OCI-M2 (cell line): ENCODE measurements around the gene SPIB.
"Not testable (repeated sequence)": the region's sequence is repeated elsewhere in the genome, so short reads cannot be mapped to it uniquely, and the experiment has no call there.

ENCODE experiments used
- DNase-seq: peaks from one replicate; lab custom pipeline; 2025; ENCODE audit not compliant: unreplicated experiment; lab: John Stamatoyannopoulos, UW

SPIB gene

DNA sequence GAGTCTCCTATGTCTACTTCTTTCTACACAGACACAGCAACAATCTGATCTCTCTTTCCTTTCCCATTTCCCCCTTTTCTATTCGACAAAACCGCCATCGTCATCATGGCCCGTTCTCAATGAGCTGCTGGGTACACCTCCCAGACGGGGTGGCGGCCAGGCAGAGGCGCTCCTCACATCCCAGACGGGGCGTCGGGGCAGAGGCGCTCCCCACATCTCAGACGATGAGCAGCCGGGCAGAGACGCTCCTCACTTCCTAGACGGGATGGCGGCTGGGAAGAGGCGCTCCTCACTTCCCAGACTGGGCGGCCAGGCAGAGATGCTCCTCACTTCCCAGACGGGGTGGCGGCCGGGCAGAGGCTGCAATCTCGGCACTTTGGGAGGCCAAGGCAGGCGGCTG lies 27.8 kb upstream of the SPIB start:
- DNase-seq = not testable (repeated sequence)

DNA sequence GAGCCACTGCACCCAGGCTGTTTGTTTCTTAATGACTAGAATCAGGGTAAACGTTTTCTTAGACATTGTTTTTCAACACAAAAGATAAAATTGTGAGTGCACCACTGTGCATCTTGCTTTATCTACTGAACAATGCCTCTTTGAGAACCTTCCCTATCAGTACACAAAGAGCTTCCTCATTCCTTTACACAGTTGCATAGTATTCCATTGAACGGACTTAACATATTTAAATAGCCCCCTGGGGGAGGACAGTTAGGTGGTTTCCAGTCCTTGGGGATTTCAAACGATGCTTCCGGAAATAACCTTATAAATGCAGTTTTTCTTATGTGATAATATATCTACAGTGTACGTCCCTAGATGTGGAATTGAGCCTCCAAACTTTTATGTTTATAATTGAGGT lies 26.0 kb upstream of the SPIB start:
- DNase-seq = no peak

DNA sequence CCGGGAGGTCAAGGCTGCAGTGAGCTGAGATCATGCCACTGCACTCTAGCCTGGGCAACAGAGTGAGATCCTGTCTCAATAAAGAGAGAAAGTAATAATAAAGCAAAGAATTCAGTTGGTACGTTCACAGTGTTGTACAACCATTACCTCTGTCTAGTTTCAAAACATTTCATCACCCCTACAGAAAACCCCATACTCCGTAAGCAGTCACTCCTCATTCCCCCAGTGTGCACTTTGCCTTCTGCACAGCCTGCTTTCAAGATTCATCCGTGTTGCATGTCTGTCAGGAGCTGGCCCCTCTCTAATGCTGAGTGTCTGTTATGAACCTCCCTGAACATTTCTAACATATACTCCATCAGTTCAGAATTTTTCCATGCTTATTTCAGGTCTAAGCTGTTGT lies 25.1 kb upstream of the SPIB start:
- no peak for DNase-seq

DNA sequence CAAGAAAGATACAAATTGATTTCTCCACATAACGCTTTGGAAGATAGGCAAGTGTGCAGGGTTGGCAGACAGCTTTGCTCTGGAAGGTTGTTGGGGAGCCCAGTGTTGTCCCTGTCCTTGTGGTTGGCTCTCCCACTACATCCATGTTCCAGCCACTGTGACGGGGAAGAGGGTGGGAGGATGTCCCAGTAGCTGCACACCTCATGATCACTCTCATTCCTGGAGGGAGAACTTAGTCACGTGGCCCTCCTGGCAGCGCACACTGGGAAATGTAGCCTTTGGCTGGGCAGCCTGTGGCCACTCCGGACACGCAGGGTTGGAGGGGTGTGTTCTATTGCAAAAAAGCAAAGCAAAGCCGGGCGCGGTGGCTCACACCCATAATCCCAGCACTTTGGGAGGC lies 24.7 kb upstream of the SPIB start:
- DNase-seq = no peak

DNA sequence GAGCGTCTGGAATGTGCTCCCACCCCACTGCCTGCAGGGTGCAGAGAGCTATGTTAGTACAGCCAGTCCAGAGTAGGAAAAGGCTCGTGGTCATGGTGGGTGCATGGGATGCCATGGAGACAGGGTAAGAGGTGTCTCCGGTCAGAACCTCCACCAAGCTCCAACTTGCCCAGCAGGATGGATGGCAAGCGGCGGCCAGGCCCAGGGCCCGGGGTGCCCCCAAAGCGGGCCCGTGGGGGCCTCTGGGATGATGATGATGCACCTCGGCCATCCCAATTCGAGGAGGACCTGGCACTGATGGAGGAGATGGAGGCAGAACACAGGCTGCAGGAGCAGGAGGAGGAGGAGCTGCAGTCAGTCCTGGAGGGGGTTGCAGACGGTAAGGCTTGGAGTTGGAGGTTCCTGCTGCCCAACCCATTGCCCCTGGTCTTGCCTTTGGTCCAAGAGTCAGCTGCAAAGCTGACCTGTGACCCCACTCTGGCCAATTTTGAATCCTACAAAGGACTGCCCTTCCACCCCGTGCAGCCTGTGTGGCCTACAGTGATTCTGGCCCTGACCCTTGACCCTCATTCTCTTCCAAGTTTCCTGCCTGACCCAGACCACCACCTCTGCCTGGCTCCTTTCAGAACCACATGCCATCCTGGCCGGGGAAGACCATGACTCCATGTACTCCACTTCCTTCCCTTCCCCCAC lies 19.9 kb upstream of the SPIB start:
- DNase-seq = no peak

DNA sequence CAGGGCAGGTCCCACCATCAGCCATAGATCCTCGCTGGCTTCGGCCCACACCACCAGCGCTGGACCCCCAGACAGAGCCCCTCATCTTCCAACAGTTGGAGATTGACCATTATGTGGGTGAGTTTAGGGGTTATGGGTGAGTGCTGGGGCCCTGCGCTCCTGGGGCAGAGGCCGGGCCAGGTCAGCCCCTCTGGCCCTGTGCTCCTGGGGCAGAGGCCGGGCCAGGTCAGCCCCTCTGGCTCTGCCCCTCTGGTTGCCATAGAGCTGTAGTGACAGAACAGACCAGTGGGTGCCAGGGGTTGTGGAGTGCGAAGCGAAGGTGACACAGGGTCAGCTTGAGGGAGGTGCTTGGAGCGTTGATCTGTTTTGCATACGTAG lies 19.4 kb upstream of the SPIB start:
- DNase-seq = no peak

DNA sequence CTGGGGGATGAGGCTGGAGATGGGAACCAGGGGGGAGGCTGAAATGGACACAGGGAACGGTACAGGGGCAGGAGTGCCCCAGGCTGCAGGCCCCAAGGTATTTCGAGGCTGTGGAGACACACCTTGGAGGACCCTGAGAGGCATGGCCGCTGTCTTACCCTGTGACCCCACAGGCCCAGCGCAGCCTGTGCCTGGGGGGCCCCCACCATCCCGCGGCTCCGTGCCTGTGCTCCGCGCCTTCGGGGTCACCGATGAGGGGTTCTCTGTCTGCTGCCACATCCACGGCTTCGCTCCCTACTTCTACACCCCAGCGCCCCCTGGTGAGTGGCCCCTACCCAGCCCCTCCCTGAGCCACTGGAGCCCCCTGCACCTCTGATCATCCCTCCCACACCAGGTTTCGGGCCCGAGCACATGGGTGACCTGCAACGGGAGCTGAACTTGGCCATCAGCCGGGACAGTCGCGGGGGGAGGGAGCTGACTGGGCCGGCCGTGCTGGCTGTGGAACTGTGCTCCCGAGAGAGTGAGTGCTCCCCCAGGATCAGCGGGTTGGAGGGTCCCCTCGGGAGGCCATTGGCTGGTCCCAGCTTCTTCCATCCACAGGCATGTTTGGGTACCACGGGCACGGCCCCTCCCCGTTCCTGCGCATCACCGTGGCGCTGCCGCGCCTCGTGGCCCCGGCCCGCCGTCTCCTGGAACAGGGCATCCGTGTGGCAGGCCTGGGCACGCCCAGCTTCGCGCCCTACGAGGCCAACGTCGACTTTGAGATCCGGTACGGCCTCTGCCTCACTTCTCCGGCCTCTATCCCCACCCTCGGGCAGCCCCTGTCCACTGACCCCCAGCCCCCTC lies 16.9 kb upstream of the SPIB start:
- DNase-seq = no peak

DNA sequence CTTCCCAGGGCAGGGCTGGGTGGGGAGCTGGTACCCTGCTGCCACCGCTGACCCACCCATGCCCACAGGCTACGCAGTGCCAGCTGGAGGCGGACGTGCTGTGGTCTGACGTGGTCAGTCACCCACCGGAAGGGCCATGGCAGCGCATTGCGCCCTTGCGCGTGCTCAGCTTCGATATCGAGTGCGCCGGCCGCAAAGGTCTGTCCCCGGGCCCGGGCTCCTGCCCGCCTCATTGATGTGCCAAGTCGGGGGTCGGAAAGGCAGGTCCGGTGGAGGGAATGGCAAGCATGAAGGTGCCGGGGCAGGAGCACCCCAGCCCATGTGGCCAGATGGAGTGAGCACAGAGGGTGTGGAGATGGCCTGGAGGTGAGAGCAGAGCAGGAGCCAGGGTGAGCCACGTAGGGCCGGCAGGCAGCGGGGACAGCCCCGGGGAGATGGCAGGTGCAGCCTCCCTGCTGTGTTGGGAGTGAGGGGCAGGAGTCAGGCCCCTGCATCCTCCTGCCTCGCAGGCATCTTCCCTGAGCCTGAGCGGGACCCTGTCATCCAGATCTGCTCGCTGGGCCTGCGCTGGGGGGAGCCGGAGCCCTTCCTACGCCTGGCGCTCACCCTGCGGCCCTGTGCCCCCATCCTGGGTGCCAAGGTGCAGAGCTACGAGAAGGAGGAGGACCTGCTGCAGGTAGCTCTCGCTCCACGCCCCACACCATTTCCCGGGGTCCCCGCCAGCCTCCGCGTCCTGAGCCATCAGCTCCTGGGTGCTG lies 16.0 kb upstream of the SPIB start:
- DNase-seq = no peak

DNA sequence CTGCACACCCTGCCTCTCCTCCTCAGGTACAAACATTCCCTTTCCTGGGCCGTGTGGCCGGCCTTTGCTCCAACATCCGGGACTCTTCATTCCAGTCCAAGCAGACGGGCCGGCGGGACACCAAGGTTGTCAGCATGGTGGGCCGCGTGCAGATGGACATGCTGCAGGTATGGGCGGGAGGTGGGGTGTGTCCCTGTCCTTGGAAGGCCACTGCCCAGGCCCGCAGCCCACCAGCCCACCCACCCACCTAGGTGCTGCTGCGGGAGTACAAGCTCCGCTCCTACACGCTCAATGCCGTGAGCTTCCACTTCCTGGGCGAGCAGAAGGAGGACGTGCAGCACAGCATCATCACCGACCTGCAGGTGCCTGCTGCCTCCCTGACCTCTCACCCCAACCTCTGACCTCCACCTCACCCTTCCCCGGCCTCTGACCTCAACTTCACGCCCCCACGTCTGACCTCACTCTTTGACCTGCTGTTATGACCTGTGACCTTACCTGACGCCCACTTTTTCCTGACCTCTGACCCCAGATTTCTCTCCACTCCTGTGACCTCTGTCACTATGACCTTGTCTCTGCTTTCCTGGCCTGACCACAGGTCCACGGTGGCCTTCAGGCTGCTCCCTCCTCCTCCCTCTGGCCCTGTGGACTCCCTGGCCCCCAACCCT lies 12.4 kb upstream of the SPIB start:
- no peak for DNase-seq

DNA sequence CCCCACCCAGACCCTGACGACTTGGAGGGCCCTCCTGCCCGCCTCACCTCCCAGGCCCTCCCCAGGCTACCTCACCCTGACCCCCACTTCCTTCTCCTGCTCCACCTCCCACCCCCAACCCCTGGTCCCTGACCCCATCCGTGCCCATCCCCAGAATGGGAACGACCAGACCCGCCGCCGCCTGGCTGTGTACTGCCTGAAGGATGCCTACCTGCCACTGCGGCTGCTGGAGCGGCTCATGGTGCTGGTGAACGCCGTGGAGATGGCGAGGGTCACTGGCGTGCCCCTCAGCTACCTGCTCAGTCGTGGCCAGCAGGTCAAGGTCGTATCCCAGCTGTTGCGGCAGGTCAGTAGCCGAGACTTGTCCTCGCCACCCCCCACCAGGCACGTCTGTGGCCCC lies 11.9 kb upstream of the SPIB start:
- DNase-seq = no peak

DNA sequence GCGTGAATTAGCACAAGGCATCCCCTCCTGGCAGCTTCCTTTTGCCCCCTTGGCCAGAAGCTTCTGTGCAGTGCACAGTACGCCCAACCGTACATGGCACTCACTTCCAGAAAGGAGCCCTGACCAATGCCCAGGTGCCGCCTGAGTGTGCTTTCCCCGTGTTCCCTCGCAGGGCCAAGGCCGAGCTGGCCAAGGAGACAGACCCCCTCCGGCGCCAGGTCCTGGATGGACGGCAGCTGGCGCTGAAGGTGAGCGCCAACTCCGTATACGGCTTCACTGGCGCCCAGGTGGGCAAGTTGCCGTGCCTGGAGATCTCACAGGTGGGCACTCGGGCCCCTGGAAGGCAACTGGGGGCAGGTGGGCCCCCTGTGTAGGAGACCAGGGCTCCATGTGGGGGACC lies 9.4 kb upstream of the SPIB start:
- no peak for DNase-seq

DNA sequence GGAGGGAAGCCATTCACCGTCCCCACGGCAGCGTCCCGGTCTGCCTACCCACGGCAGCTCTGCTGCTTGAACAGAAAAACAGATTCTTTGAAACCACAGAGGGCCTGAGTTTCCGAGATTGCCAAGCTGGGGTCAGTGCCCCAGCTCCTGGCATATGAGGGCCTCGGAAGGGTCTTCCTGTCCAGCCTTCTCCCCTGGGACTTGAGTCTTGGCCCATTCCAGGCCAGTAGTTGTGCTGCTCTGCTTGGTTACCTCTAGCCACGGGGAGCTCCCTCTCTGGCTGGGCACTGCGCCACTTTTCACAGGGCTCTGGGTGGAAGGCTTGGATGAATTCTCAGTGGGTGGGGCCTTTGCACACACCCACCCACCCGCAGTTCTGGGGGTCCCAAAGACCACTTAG lies 8.6 kb upstream of the SPIB start:
- no peak for DNase-seq

DNA sequence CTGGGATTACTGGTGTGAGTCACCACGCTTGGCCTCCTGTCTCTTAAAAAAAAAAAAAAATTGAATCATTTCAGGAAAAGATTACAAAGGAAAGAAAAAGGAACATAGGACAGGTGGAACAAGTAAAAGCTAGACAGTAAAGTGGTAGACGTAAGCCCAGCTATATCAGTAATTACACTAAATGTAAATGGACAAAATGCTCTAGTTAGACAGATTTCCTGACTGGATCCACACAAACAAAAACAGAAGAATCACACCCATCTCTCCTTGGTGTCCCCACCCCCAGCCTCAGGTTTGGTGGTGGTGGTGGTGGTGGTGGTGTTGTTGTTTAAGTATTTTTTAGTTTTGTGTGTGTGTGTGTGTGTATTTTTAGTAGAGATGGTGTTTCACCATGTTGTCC lies 6.3 kb upstream of the SPIB start:
- no peak for DNase-seq

DNA sequence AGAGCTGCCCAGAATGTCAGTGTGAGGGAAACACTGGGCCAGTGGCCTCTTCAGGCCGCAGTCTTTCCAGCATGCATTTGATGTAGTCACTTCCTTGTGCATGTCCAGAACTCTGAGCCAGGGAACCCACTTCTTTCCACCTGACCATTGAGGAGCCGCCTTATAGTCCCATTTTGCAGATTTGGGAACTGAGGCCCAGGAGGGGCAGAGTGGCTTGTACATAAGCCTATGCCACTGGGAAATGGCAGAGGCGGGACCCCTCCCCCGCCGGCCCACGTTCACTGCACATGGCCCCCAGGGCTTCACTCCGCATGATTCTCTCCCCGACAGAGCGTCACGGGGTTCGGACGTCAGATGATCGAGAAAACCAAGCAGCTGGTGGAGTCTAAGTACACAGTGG lies 5.6 kb upstream of the SPIB start:
- no peak for DNase-seq

DNA sequence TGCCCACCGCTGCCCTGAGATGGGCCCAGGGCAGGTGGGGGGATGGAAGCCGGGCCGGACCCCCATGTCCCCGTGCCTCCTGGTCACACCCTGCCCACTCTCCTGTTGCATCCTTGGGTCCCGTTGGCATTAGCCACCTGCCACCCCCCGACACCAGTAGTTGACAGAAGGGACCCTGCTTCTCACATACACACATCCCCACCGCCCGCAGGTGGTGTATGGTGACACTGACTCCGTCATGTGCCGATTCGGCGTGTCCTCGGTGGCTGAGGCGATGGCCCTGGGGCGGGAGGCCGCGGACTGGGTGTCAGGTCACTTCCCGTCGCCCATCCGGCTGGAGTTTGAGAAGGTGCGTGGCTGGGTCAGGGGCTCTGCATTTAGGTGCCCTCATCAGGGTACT lies 5.2 kb upstream of the SPIB start:
- DNase-seq = no peak

DNA sequence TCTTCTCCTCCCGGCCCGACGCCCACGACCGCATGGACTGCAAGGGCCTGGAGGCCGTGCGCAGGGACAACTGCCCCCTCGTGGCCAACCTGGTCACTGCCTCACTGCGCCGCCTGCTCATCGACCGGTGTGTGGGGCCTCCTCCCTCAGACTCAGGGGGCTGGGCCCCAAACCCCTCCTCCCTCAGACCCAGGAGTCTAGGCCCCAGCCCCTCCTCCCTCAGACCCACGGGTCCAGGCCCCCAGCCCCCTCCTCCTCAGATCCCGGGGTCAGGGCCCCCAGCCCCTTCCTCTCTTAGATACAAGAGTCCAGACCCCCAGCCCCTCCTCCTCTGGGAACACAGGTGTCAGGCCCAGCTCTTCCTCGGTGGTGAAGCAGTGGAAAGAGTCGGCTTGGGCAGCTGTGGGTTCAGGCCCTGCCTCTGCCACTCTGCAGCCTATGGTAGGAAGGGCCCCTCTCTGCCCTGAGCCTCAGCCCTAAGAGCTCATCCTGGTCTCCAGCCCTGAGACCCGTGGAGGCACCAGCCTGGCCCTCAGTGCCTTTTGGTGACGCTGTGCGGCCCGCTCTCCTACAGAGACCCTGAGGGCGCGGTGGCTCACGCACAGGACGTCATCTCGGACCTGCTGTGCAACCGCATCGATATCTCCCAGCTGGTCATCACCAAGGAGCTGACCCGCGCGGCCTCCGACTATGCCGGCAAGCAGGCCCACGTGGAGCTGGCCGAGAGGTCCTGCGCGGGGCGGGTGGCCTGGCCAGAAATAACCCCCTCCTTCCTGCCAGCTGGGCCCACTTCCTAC lies 3.7 kb upstream of the SPIB start:
- DNase-seq = no peak

DNA sequence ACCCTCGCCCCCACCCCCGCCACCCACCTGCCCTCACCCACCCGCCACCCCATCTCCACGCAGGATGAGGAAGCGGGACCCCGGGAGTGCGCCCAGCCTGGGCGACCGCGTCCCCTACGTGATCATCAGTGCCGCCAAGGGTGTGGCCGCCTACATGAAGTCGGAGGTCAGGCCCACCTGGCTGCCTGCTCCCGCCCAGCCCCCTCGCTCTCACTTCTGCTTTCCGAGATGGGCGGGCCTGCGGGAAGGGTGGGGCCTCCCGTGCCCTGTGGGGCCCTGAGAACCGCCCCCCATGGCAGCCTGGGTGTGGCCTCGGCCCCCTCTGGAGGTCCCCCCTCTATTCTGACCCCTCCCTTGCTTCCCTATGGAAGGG lies 3.1 kb upstream of the SPIB start:
- no peak for DNase-seq

DNA sequence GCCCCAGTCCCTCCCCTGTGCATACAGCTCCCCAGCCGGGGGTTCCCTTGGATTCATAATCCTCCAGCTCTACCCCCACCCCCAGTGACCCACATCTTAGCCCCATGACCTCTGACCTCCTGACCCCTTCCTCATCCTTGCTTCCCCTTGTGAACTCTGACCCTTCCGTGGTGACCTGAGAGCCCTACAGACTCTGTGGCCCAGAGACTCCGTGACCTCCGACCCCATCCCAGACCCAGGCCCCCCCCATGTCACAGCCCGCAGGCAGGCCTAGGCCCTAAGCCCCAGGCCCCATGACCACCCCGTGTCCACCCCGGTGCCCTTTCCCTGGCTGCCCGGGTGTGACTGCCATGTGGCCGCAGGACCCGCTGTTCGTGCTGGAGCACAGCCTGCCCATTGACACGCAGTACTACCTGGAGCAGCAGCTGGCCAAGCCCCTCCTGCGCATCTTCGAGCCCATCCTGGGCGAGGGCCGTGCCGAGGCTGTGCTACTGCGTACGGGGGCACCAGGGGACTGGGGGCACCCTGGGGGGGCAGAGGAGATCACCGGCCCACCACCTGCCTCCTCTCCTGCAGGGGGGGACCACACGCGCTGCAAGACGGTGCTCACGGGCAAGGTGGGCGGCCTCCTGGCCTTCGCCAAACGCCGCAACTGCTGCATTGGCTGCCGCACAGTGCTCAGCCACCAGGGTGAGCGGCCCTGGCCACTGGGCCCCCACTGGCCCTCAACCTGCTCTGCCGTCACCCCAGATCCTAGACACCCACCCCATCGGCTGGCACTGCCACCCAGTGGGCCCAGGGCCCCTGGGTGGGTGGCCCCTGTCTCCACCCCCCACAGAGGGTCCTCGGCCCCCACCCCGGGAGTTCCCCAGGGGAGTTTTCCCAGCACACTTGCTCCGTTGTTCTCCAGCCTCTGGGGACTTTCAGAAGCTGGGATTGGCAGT lies 2.4 kb upstream of the SPIB start:
- no peak for DNase-seq
